22Rv1 (cell line): ENCODE results near the gene MAGEH1.
"Not testable (repeated sequence)": the region's sequence is repeated elsewhere in the genome, so short reads cannot be mapped to it uniquely, and the experiment has no call there.

Experiments
- CTCF ChIP-seq: fragments of 450-650 bp; IDR thresholded peaks from 2 replicates; pipeline ENCODE4 v1.5.1; 2017; ENCODE audit warnings: mild to moderate bottlenecking
- ZFX ChIP-seq: fragments of 450-650 bp; IDR thresholded peaks from 2 replicates; pipeline ENCODE4 v1.6.1; 2017; ENCODE audit warnings: antibody characterized with exemption, borderline replicate concordance

GRCh38 chrX:55443468-55443867, 8.5 kb upstream of the MAGEH1 start:
- TF ChIP-seq CTCF, ZFX: not testable (repeated sequence)
